ENCODE measurements around the gene SLC38A3.
"Not testable (repeated sequence)": the region's sequence is repeated elsewhere in the genome, so short reads cannot be mapped to it uniquely, and the experiment has no call there.

SLC38A3 gene

GRCh38 chr3:50250514-50250913 is 45.4 kb downstream of the SLC38A3 start:
- no peak for DNase-seq (ENCODE audit: low read depth in 2 of 2)

- DNase-seq (ENCODE audit: low read depth in 2 of 2), result no peak
Observed at GRCh38 chr3:50251220-50251619, 46.1 kb downstream of the SLC38A3 start.

- DNase-seq (ENCODE audit: low read depth in 2 of 2), result no peak
Observed at GRCh38 chr3:50254577-50255250, 49.6 kb downstream of the SLC38A3 start.

GRCh38 chr3:50255251-50255615 is 50.2 kb downstream of the SLC38A3 start:
- no peak for DNase-seq (ENCODE audit: low read depth in 2 of 2)

GRCh38 chr3:50256978-50257890 is 52.2 kb downstream of the SLC38A3 start:
- DNase-seq (ENCODE audit: low read depth in 2 of 2), result no peak

- no peak for DNase-seq (ENCODE audit: low read depth in 2 of 2)
Observed at GRCh38 chr3:50258029-50258680, 53.1 kb downstream of the SLC38A3 start.

- no peak for DNase-seq (ENCODE audit: low read depth in 2 of 2)
Observed at GRCh38 chr3:50258979-50259378, 53.9 kb downstream of the SLC38A3 start.

- no peak for DNase-seq (ENCODE audit: low read depth in 2 of 2)
Observed at GRCh38 chr3:50259432-50260026, 54.5 kb downstream of the SLC38A3 start.

- peak; percentile 43 to 70 for DNase-seq (ENCODE audit: low read depth in 2 of 2)
Observed at GRCh38 chr3:50260027-50260941, 55.2 kb downstream of the SLC38A3 start.

GRCh38 chr3:50260942-50261441 is 55.9 kb downstream of the SLC38A3 start:
- no peak for DNase-seq (ENCODE audit: low read depth in 2 of 2)

- DNase-seq (ENCODE audit: low read depth in 2 of 2), result no peak
Observed at GRCh38 chr3:50261505-50261904, 56.4 kb downstream of the SLC38A3 start.

GRCh38 chr3:50262200-50262599 is 57.1 kb downstream of the SLC38A3 start:
- not testable (repeated sequence) for DNase-seq (ENCODE audit: low read depth in 2 of 2)

- no peak for DNase-seq (ENCODE audit: low read depth in 2 of 2)
Observed at GRCh38 chr3:50262778-50263177, 57.7 kb downstream of the SLC38A3 start.

GRCh38 chr3:50263478-50264382 is 58.7 kb downstream of the SLC38A3 start:
- no peak for DNase-seq (ENCODE audit: low read depth in 2 of 2)

GRCh38 chr3:50264383-50264963 is 59.4 kb downstream of the SLC38A3 start:
- no peak for DNase-seq (ENCODE audit: low read depth in 2 of 2)

GRCh38 chr3:50264964-50265485 is 60.0 kb downstream of the SLC38A3 start:
- DNase-seq (ENCODE audit: low read depth in 2 of 2), result no peak

- DNase-seq (ENCODE audit: low read depth in 2 of 2), result no peak
Observed at GRCh38 chr3:50265571-50265970, 60.5 kb downstream of the SLC38A3 start.

- DNase-seq (ENCODE audit: low read depth in 2 of 2), result no peak
Observed at GRCh38 chr3:50266017-50266416, 60.9 kb downstream of the SLC38A3 start.

- no peak for DNase-seq (ENCODE audit: low read depth in 2 of 2)
Observed at GRCh38 chr3:50266836-50267235, 61.8 kb downstream of the SLC38A3 start.

Measured in stimulated activated CD4-positive, alpha-beta T cell treated with anti-CD3 and anti-CD28 coated beads, Interleukin-1b, Interleukin-23, amount 100 ng/mL, for 1 hour (primary cell).